HL-60/S4 treated with retinoic acid at 250 ng/mL for 4 days and 3 days (cell line): ENCODE measurements around the gene TUBGCP3.

Source experiments
- in situ Hi-C: fragments of 300-500 bp; cut with MboI; formaldehyde crosslinking; loops from 2 replicates; pipeline ENCODE4 v1.7.0; 2022; ENCODE audit warnings: low sequenced_read_pairs

The TUBGCP3 gene

GRCh38 chr13:112619730-112620631, 32.0 kb upstream of the TUBGCP3 start:
- in situ Hi-C loops, result loop anchor here (25.0 kb wide), 1 partner anchor 1158 kb away; no protein-coding TSS in a partner anchor

- in situ Hi-C loops, result loop anchor here (25.0 kb wide), 1 partner anchor 1156 kb away; no protein-coding TSS in a partner anchor
Measured at GRCh38 chr13:112618501-112618900, 30.5 kb upstream of the TUBGCP3 start.

- in situ Hi-C loops, result loop anchor here (25.0 kb wide), 1 partner anchor 1156 kb away; no protein-coding TSS in a partner anchor
Measured at GRCh38 chr13:112617754-112618375, 29.9 kb upstream of the TUBGCP3 start.

- in situ Hi-C loops, result loop anchor here (25.0 kb wide), 1 partner anchor 1154 kb away; no protein-coding TSS in a partner anchor
Measured at GRCh38 chr13:112616586-112617362, 28.8 kb upstream of the TUBGCP3 start.

GRCh38 chr13:112615391-112615790, 27.4 kb upstream of the TUBGCP3 start:
- in situ Hi-C loops, result loop anchor here (25.0 kb wide), 1 partner anchor 1153 kb away; no protein-coding TSS in a partner anchor

- in situ Hi-C loops, result loop anchor here (25.0 kb wide), 1 partner anchor 1153 kb away; no protein-coding TSS in a partner anchor
Measured at GRCh38 chr13:112614835-112615234, 26.9 kb upstream of the TUBGCP3 start.

- in situ Hi-C loops, result loop anchor here (25.0 kb wide), 1 partner anchor 1146 kb away; no protein-coding TSS in a partner anchor
Measured at GRCh38 chr13:112608212-112608611, 20.3 kb upstream of the TUBGCP3 start.

- in situ Hi-C loops, result loop anchor here (25.0 kb wide), 1 partner anchor 1144 kb away; no protein-coding TSS in a partner anchor
Measured at GRCh38 chr13:112606109-112607001, 18.4 kb upstream of the TUBGCP3 start.

- in situ Hi-C loops, result loop anchor here (25.0 kb wide), 1 partner anchor 1143 kb away; no protein-coding TSS in a partner anchor
Measured at GRCh38 chr13:112605531-112605990, 17.6 kb upstream of the TUBGCP3 start.

- in situ Hi-C loops, result loop anchor here (25.0 kb wide), 1 partner anchor 1141 kb away; no protein-coding TSS in a partner anchor
Measured at GRCh38 chr13:112603641-112604225, 15.8 kb upstream of the TUBGCP3 start.

- in situ Hi-C loops, result loop anchor here (25.0 kb wide), 1 partner anchor 1140 kb away; no protein-coding TSS in a partner anchor
Measured at GRCh38 chr13:112602189-112602588, 14.2 kb upstream of the TUBGCP3 start.

- in situ Hi-C loops, result loop anchor here (25.0 kb wide), 1 partner anchor 1139 kb away; no protein-coding TSS in a partner anchor
Measured at GRCh38 chr13:112601371-112601770, 13.4 kb upstream of the TUBGCP3 start.

GRCh38 chr13:112596235-112596634, 8.3 kb upstream of the TUBGCP3 start:
- in situ Hi-C loops, result no loop called here

- in situ Hi-C loops, result no loop called here
Measured at GRCh38 chr13:112592647-112593046, 4.7 kb upstream of the TUBGCP3 start.

- in situ Hi-C loops, result no loop called here
Measured at GRCh38 chr13:112592181-112592580, 4.2 kb upstream of the TUBGCP3 start.

- in situ Hi-C loops, result no loop called here
Measured at GRCh38 chr13:112588490-112589297, 741 bp upstream of the TUBGCP3 start.

GRCh38 chr13:112587212-112587763, 665 bp downstream of the TUBGCP3 start:
- in situ Hi-C loops, result no loop called here
